Measurements from ENCODE around the gene AGBL2.

AGBL2 gene

GRCh38 chr11:47723041-47723440 lies 7.9 kb upstream of the AGBL2 start:
- Histone ChIP-seq H3K27ac (ENCODE audit: low read depth, low read length) (no peak overlapping the region), H2AFZ (ENCODE audit: insufficient read depth, low read length, poor library complexity) (no peak overlapping the region), H3K4ac (ENCODE audit: low read depth, low read length) (no peak overlapping the region), H2BK5ac (ENCODE audit: low read depth, low read length, poor library complexity) (no peak overlapping the region), H3K4me1 (ENCODE audit: control insufficient read depth in 1 of 2, insufficient read depth in 2 of 2, low read length in 2 of 2) (no peaks in the 10 kb centered on the region), H3K79me1 (ENCODE audit: low read length) (no peaks in the 10 kb centered on the region), H4K91ac (ENCODE audit: low read depth, low read length) (no peak overlapping the region), H3K4me3 (ENCODE audit: low read depth, low read length) (no peak overlapping the region), H3K9ac (ENCODE audit: low read length) (no peak overlapping the region), H3K79me2 (ENCODE audit: control insufficient read depth, insufficient read depth, low read length, poor library complexity) (no peaks in the 10 kb centered on the region), H3K9me3 (ENCODE audit: insufficient read depth, low read depth, low read length) (no peaks in the 10 kb centered on the region), H3K4me2 (ENCODE audit: low read length) (no peak overlapping the region), H2AK5ac (ENCODE audit: low read length) (no peak overlapping the region), H4K12ac (ENCODE audit: low read depth, low read length) (no peak overlapping the region), H3K36me3 (ENCODE audit: control insufficient read depth in 1 of 2, insufficient read depth in 2 of 2, low read length in 2 of 2) (peaks cover 41 to 51% of the 10 kb centered on the region in 2 experiments), H3K23ac (ENCODE audit: low read length) (no peak overlapping the region), H3K18ac (ENCODE audit: low read length) (no peak overlapping the region), H3K27me3 (ENCODE audit: insufficient read depth, low read length) (no peaks in the 10 kb centered on the region), H2BK120ac (ENCODE audit: insufficient read depth, low read length, poor library complexity) (no peak overlapping the region), H4K8ac (ENCODE audit: low read depth, low read length) (no peak overlapping the region), H3K14ac (ENCODE audit: low read length) (no peak overlapping the region), H2BK12ac (ENCODE audit: low read length) (no peak overlapping the region)
- DNase-seq = peak; percentile 66 to 69
- WGBS (ENCODE audit: extremely low coverage, insufficient coverage, insufficient read length) = no CpG with 5 or more reads among the region's 3 CpGs

DNA sequence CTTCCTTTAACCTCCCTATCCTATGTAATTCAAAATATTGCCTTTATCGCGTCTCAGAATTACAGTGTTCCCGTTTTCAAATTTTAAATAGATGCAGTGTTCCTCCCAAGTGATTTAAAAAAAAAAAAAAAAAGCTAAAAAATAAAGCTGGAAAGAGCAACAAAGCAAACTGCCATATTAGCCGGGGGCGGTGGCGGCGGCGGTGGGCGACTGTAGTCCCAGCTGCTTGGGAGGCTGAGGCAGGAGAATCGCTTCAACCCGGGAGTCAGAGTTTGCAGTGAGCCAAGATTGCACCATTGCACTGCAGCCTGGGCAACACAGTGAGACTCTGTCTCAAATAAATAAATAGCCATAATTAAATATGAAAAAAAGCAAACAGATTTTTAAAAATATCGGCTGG lies 5.5 kb upstream of the AGBL2 start:
- Histone ChIP-seq H3K4me1 (ENCODE audit: control insufficient read depth in 1 of 2, insufficient read depth in 2 of 2, low read length in 2 of 2) (no peaks in the 10 kb centered on the region), H4K91ac (ENCODE audit: low read depth, low read length) (no peak overlapping the region), H3K4ac (ENCODE audit: low read depth, low read length) (no peak overlapping the region), H3K14ac (ENCODE audit: low read length) (no peak overlapping the region), H3K23ac (ENCODE audit: low read length) (no peak overlapping the region), H3K79me1 (ENCODE audit: low read length) (no peaks in the 10 kb centered on the region), H3K27me3 (ENCODE audit: insufficient read depth, low read length) (no peaks in the 10 kb centered on the region), H2BK120ac (ENCODE audit: insufficient read depth, low read length, poor library complexity) (no peak overlapping the region), H2BK5ac (ENCODE audit: low read depth, low read length, poor library complexity) (no peak overlapping the region), H2BK12ac (ENCODE audit: low read length) (no peak overlapping the region), H3K18ac (ENCODE audit: low read length) (no peak overlapping the region), H2AFZ (ENCODE audit: insufficient read depth, low read length, poor library complexity) (no peak overlapping the region), H3K4me2 (ENCODE audit: low read length) (no peak overlapping the region), H3K79me2 (ENCODE audit: control insufficient read depth, insufficient read depth, low read length, poor library complexity) (no peaks in the 10 kb centered on the region), H3K9ac (ENCODE audit: low read length) (no peak overlapping the region), H3K36me3 (ENCODE audit: control insufficient read depth in 1 of 2, insufficient read depth in 2 of 2, low read length in 2 of 2) (peaks cover 42 to 47% of the 10 kb centered on the region in 2 experiments), H3K4me3 (ENCODE audit: low read depth, low read length) (no peak overlapping the region), H3K27ac (ENCODE audit: low read depth, low read length) (no peak overlapping the region), H4K12ac (ENCODE audit: low read depth, low read length) (no peak overlapping the region), H2AK5ac (ENCODE audit: low read length) (no peak overlapping the region), H4K8ac (ENCODE audit: low read depth, low read length) (no peak overlapping the region), H3K9me3 (ENCODE audit: insufficient read depth, low read depth, low read length) (no peaks in the 10 kb centered on the region)
- no peak for DNase-seq
- WGBS (ENCODE audit: extremely low coverage, insufficient coverage, insufficient read length) = no CpG with 5 or more reads among the region's 12 CpGs

- H3K27ac ChIP-seq (ENCODE audit: low read depth, low read length) = no peak overlapping the region
- peaks cover 2% of the 10 kb centered on the region for H3K79me2 ChIP-seq (ENCODE audit: control insufficient read depth, insufficient read depth, low read length, poor library complexity)
- H3K79me1 ChIP-seq (ENCODE audit: low read length) = peaks cover 3% of the 10 kb centered on the region
- H4K8ac ChIP-seq (ENCODE audit: low read depth, low read length) = no peak overlapping the region
- no peak overlapping the region for H3K9ac ChIP-seq (ENCODE audit: low read length)
- H2AFZ ChIP-seq (ENCODE audit: insufficient read depth, low read length, poor library complexity) = no peak overlapping the region
- H3K36me3 ChIP-seq (ENCODE audit: control insufficient read depth in 1 of 2, insufficient read depth in 2 of 2, low read length in 2 of 2) = peaks cover 22 to 25% of the 10 kb centered on the region in 2 experiments
- no peak overlapping the region for H3K14ac ChIP-seq (ENCODE audit: low read length)
- no peak overlapping the region for H2BK120ac ChIP-seq (ENCODE audit: insufficient read depth, low read length, poor library complexity)
- H3K4me3 ChIP-seq (ENCODE audit: low read depth, low read length) = no peak overlapping the region
- H2BK5ac ChIP-seq (ENCODE audit: low read depth, low read length, poor library complexity) = no peak overlapping the region
- H3K18ac ChIP-seq (ENCODE audit: low read length) = no peak overlapping the region
- no peak overlapping the region for H4K91ac ChIP-seq (ENCODE audit: low read depth, low read length)
- WGBS (ENCODE audit: extremely low coverage, insufficient coverage, insufficient read length) = no CpG with 5 or more reads among the region's 5 CpGs
- peak overlapping the region; percentile 43 for H4K12ac ChIP-seq (ENCODE audit: low read depth, low read length)
- H2BK12ac ChIP-seq (ENCODE audit: low read length) = no peak overlapping the region
- H3K23ac ChIP-seq (ENCODE audit: low read length) = no peak overlapping the region
- no peak overlapping the region for H3K4me2 ChIP-seq (ENCODE audit: low read length)
- H3K4ac ChIP-seq (ENCODE audit: low read depth, low read length) = no peak overlapping the region
- H3K9me3 ChIP-seq (ENCODE audit: insufficient read depth, low read depth, low read length) = no peaks in the 10 kb centered on the region
- no peak overlapping the region for H2AK5ac ChIP-seq (ENCODE audit: low read length)
- no peak for DNase-seq
- peaks cover 3% of the 10 kb centered on the region in 2 experiments for H3K4me1 ChIP-seq (ENCODE audit: control insufficient read depth in 1 of 2, insufficient read depth in 2 of 2, low read length in 2 of 2)
- no peaks in the 10 kb centered on the region for H3K27me3 ChIP-seq (ENCODE audit: insufficient read depth, low read length)
These were observed 1.5 kb upstream of the AGBL2 start for GRCh38 chr11:47716692-47717091.

DNA sequence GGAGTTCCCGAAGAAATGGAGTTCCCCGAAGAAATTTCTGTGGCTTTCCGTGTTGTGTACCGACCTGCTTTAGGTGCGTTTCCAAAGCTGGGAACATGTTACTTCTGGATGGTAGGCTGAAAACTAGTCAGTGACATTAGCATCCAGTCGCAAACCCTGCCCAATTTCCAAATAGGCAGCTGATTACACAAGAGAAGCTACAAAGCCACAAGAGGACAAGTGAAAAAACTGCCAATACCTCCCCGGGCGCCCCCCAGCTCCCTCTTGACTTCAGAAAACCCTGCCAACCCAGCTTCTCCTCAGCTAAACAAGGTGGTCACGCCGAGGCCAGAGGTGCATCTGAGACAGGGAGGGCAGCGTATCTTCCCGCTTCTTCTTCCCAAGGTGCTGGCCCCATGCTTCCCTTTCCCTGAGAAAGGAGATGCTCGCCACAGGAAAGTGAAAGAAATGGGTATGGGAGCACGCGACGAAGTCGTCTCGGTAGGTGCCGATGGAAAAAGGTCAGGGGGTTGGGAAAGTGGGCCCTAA lies 551 bp downstream of the AGBL2 start:
- peak overlapping the region; percentile 65 for H4K12ac ChIP-seq (ENCODE audit: low read depth, low read length)
- H2BK120ac ChIP-seq (ENCODE audit: insufficient read depth, low read length, poor library complexity) = no peak overlapping the region
- H2BK12ac ChIP-seq (ENCODE audit: low read length) = no peak overlapping the region
- H3K79me2 ChIP-seq (ENCODE audit: control insufficient read depth, insufficient read depth, low read length, poor library complexity) = peaks cover 2% of the 10 kb centered on the region
- no peaks in the 10 kb centered on the region for H3K9me3 ChIP-seq (ENCODE audit: insufficient read depth, low read depth, low read length)
- WGBS (ENCODE audit: extremely low coverage, insufficient coverage, insufficient read length) = no CpG with 5 or more reads among the region's 19 CpGs
- peak overlapping the region; percentile 33 for H4K91ac ChIP-seq (ENCODE audit: low read depth, low read length)
- peak overlapping the region; percentile 77 for H3K14ac ChIP-seq (ENCODE audit: low read length)
- H3K4me3 ChIP-seq (ENCODE audit: low read depth, low read length) = peak overlapping the region; percentile 73
- no peak overlapping the region for H2BK5ac ChIP-seq (ENCODE audit: low read depth, low read length, poor library complexity)
- peak overlapping the region; percentile 85 for H2AFZ ChIP-seq (ENCODE audit: insufficient read depth, low read length, poor library complexity)
- no peak overlapping the region for H3K23ac ChIP-seq (ENCODE audit: low read length)
- H3K27ac ChIP-seq (ENCODE audit: low read depth, low read length) = no peak overlapping the region
- no peaks in the 10 kb centered on the region for H3K27me3 ChIP-seq (ENCODE audit: insufficient read depth, low read length)
- DNase-seq = peak in 1 of 2 donors; percentile 24
- peak overlapping the region; percentile 75 for H3K18ac ChIP-seq (ENCODE audit: low read length)
- no peak overlapping the region for H2AK5ac ChIP-seq (ENCODE audit: low read length)
- H3K9ac ChIP-seq (ENCODE audit: low read length) = peak overlapping the region; percentile 52
- peaks cover 12% of the 10 kb centered on the region in 2 experiments for H3K36me3 ChIP-seq (ENCODE audit: control insufficient read depth in 1 of 2, insufficient read depth in 2 of 2, low read length in 2 of 2)
- peak overlapping the region; percentile 89 for H4K8ac ChIP-seq (ENCODE audit: low read depth, low read length)
- no peak overlapping the region for H3K4ac ChIP-seq (ENCODE audit: low read depth, low read length)
- H3K4me2 ChIP-seq (ENCODE audit: low read length) = peak overlapping the region; percentile 78
- H3K79me1 ChIP-seq (ENCODE audit: low read length) = peaks cover 3% of the 10 kb centered on the region
- peaks cover 3% of the 10 kb centered on the region in 2 experiments for H3K4me1 ChIP-seq (ENCODE audit: control insufficient read depth in 1 of 2, insufficient read depth in 2 of 2, low read length in 2 of 2)
